Measurements from ENCODE around the gene ALS2CL.

ALS2CL gene

GRCh38 chr3:46668591-46668990 lies 24.9 kb downstream of the ALS2CL start:
- no peak for DNase-seq (ENCODE audit: low read depth)
- H3K4me3 ChIP-seq (ENCODE audit: low read depth, low read length): no peak overlapping the region

- DNase-seq (ENCODE audit: low read depth): no peak
- no peak overlapping the region for H3K4me3 ChIP-seq (ENCODE audit: low read depth, low read length)
These were observed 25.4 kb downstream of the ALS2CL start for GRCh38 chr3:46668116-46668515.

- DNase-seq (ENCODE audit: low read depth): no peak
- H3K4me3 ChIP-seq (ENCODE audit: low read depth, low read length): no peak overlapping the region
These were observed 25.8 kb downstream of the ALS2CL start for GRCh38 chr3:46667657-46668056.

- H3K4me3 ChIP-seq (ENCODE audit: low read depth, low read length): no peak overlapping the region
- DNase-seq (ENCODE audit: low read depth): no peak
These were observed 26.3 kb downstream of the ALS2CL start for GRCh38 chr3:46667061-46667621.

GRCh38 chr3:46666453-46666845 lies 27.0 kb downstream of the ALS2CL start:
- no peak for DNase-seq (ENCODE audit: low read depth)
- H3K4me3 ChIP-seq (ENCODE audit: low read depth, low read length): no peak overlapping the region

- no peak for DNase-seq (ENCODE audit: low read depth)
- H3K4me3 ChIP-seq (ENCODE audit: low read depth, low read length): no peak overlapping the region
These were observed 27.6 kb downstream of the ALS2CL start for GRCh38 chr3:46665763-46666452.

DNA sequence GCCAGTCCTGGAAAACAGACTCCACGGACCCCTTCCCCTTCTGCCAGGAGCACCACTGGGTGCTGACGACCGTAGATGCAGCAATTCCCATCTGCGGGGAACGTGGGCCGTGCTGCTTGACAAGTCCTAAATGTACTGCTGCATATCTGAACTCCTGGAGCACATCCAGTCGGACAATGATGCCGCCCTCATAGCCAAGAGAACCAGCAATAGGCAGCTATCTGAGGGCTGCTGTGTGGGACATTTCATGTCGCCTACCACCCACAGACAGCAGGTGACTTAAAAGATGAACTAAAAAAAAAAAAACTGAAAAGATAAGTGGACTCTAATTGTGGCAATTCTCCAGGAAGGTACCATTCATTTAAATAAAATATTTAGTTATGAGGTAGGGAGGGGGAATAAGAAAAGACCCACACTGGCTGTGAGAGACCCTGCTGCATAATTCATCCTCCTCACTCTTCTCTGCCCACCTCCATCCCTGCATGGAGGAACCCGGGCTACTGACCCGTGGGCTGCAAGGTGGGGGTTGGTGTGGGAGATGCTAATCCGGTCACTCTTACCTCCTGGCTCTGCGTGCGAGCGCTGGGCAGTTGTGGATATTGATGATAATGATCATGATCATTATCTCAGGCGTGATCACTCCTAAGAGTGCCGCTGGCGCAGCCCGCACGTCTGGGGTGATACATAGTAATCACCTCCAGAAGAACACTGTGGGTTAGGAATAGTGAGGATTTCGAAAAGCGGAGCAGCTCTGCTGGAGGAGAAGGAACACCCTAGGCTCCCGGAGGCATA lies 28.3 kb downstream of the ALS2CL start:
- no peak for DNase-seq (ENCODE audit: low read depth)
- no peak overlapping the region for H3K4me3 ChIP-seq (ENCODE audit: low read depth, low read length)

- no peak overlapping the region for H3K4me3 ChIP-seq (ENCODE audit: low read depth, low read length)
- no peak for DNase-seq (ENCODE audit: low read depth)
These were observed 29.1 kb downstream of the ALS2CL start for GRCh38 chr3:46664188-46664970.

- DNase-seq (ENCODE audit: low read depth): no peak
These were observed 29.8 kb downstream of the ALS2CL start for GRCh38 chr3:46663591-46664135.

GRCh38 chr3:46662771-46663551 lies 30.5 kb downstream of the ALS2CL start:
- no peak overlapping the region for H3K4me3 ChIP-seq (ENCODE audit: low read depth, low read length)
- DNase-seq (ENCODE audit: low read depth): no peak

More at GRCh38 chr3:46663591-46664135, 29.8 kb downstream of the ALS2CL start:
- no peak overlapping the region for H3K4me3 ChIP-seq (ENCODE audit: low read depth, low read length)

DNA sequence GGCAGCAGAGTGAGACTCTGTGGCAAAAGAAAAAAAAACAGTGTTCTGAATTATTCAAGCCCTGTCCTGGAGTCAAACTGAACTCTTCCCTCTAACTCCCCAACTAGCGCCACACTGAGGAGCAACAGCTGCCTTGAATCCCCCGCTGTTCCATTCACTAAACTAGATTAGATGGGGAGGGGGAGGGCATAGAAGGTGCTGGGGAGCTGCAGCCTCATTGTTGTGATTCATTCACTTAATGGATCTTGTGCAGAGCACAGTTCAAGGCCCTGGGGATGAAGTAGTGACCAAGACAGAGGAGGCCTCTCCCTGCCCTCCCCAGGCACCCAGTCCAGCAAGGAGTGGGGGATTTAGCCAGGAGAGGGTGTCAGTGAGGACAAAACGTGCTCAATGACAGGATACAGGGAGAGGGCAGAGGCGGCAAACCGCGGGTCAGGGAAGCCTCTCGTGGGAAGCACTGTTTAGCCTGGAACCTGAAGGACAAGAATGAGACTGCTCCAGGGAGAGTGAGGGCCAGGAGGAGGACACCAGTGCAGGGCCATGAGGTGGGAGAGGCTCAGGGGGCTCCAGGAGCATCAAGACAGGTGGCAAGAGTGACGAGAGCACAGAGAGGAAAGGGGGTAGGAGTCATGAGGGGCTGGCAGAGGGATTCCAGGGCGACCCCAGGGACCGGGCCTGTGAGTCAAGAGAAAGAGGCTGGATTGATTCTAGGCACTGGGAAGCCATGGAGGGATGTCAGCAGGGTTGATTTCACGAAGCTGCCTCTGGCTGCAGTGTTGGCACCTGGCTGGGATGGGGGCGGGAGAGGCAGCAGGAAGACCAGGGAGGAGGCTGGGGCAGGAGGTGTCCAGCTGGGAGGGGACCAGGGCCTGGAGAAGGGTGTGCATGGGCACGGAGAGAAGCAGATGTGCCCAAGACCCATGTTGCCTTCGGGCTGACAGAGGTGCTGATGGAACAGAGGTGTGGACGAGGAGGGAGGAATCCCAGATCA lies 31.4 kb downstream of the ALS2CL start:
- DNase-seq (ENCODE audit: low read depth): no peak

DNA sequence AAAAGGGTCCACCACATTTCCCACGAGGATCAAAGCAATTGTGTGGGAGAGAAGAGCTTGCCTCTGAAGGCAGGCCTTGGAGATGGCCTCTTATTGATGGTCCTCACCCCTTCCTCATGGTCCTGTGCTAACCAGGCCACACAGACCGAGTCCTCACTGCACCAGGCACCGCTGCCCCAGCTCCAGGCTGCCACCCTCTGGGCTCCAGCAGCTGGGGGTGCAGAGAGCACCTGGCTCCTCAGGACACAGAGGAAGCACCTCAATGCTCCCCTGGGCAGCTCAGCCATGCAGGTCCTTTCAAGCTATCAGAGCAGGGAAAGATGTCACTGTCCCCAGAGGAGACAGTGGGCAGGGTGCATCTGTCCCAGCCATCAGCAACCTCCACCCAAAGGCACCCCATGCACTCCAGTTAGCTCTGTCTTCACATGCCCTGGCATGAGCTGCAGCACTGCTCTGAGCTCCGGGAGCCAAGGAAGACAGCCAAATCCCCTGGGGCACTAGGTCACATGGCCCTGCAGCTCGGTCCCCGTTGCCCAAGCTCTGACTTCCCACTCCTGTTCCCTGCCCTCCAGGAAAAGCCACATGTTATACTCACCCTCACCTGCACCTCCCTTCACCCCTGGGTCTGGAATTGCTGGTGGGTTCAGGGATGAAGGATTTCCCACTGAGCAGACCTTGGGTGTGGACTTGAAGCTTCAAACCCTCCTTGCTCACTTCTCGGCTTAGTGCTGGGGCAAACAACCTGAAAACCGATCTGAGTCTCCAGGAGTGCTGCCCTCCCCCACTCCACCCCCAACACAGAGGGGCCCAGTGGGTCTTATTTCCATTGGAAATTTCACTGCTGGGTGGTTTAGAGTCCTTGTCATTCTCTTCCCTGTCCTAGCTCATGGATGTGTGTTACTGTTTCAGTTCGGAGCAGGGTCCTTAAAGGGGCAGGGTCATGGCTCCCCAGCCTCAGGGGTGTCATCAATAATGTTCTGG lies 32.6 kb downstream of the ALS2CL start:
- DNase-seq (ENCODE audit: low read depth): no peak
- no peak overlapping the region for H3K4me3 ChIP-seq (ENCODE audit: low read depth, low read length)

More for the DNA sequence above, 31.4 kb downstream of the ALS2CL start:
- H3K4me3 ChIP-seq (ENCODE audit: low read depth, low read length): no peak overlapping the region

DNA sequence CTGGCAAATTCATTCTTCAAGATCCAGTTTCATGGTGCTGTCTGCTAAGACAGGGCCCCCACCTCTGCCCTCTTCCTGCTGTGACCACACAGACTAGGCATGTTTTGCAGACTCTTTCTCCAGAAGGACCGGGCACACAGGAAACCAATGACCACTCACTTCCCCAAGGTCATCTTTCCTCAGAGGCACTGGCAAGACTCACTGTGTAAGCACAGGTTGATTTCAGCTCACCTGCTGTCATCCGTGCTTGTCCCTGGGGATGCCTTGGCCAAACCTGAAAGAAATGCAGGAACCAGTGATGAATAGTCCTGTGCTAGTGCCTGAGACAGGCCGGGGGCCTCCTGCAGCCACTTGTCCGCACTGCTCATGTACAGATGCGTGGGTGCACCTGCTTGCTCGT lies 33.5 kb downstream of the ALS2CL start:
- DNase-seq (ENCODE audit: low read depth): no peak
- H3K4me3 ChIP-seq (ENCODE audit: low read depth, low read length): no peak overlapping the region

GRCh38 chr3:46659285-46659684 lies 34.2 kb downstream of the ALS2CL start:
- no peak overlapping the region for H3K4me3 ChIP-seq (ENCODE audit: low read depth, low read length)
- DNase-seq (ENCODE audit: low read depth): no peak

DNA sequence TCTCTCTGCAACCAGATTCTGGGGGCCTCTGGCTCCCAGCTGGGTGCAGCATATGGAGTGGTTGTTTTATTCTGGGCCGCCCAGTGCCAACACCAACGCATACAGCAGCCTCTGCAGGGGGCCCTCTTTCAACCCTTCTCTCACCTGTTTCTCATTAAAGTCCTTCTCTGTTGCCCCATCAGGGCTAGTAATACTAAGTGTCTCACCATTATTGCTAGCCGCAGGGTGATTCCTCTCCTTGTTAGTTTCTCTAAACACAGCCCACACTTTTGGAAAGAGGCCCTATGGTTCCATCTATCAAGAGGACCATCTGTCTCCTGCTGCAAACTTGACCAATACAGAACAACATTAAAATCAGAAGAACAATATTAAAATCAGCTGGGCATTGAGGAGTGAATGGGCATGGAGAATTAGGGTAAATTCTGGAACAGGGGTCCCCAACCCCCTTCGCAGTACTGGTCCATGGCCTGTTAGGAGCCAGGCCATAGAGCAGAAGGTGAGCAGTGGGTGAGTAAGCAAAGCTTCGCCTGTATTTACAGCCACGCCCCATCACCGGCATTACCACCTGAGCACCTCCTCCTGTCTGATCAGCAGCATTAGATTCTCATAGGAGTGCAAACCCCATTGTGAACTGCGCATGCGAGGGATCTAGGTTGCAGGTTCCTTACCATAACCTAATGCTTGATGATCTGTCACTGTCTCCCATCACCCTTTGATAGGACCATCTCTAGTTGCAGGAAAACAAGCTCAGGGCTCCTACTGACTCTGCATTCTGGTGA lies 36.5 kb downstream of the ALS2CL start:
- H3K4me3 ChIP-seq (ENCODE audit: low read depth, low read length): no peak overlapping the region
- no peak for DNase-seq (ENCODE audit: low read depth)

- DNase-seq (ENCODE audit: low read depth): no peak
- no peak overlapping the region for H3K4me3 ChIP-seq (ENCODE audit: low read depth, low read length)
These were observed 38.2 kb downstream of the ALS2CL start for GRCh38 chr3:46655271-46655670.
